Amygdala (tissue), 56 donors: ENCODE measurements around the gene OR52I2.

Experiments
- DNase-seq, 56 donors: peaks; one replicate each; lab custom pipeline; 2025; lab: John Stamatoyannopoulos, UW

OR52I2 gene

DNA sequence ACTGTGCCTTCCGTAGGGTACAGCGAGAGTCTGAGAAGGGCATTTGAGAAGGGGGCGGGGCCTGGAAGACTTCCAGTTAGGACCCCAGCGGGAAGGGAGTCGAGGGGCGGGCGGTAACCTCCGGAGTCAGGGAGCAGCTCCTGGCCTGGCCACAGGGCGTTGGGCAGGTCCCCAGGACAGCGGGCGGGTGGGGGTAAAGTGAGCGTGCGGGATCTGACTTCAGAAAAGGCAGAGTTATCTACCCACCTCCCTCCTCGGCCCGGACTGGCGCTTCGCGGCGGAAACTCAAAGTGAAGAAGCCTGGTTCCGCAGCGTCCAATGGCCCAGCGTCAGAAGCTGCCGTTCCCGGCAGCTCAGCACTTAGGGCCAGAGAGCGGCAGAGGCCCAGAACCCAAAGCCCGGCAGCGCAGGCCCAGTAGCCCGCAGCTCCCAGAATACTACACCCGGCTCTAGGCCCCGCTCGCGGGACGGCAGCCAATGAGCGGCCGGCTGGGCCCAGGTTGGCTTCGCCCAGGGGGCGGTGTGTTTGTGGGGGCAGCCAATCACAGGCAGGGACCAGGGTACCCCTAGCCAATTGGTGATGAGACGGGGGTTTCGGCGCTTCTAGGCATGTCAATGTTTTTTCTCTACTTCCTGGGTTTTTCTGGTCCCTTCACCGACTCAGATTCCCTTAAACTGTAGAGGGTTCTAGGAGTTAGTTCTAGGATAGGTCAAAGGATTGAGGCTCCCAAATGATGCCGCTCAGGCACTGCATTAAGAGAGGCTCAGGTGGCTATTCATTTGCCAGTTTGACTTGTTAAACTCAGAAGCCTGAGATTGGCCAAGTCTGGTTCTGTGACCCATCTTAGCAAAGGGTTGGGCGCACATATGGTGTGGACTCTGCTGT, 26.5 kb downstream of the OR52I2 start, which contains the start of gene TRIM68:
TRIM68 (minus strand) TSS at position 451 of the 886 bp plus-strand sequence. CDS start 2,727 bp downstream, outside the sequence.
- DNase-seq: peak; percentile 80 to 97 (median 95)

DNA sequence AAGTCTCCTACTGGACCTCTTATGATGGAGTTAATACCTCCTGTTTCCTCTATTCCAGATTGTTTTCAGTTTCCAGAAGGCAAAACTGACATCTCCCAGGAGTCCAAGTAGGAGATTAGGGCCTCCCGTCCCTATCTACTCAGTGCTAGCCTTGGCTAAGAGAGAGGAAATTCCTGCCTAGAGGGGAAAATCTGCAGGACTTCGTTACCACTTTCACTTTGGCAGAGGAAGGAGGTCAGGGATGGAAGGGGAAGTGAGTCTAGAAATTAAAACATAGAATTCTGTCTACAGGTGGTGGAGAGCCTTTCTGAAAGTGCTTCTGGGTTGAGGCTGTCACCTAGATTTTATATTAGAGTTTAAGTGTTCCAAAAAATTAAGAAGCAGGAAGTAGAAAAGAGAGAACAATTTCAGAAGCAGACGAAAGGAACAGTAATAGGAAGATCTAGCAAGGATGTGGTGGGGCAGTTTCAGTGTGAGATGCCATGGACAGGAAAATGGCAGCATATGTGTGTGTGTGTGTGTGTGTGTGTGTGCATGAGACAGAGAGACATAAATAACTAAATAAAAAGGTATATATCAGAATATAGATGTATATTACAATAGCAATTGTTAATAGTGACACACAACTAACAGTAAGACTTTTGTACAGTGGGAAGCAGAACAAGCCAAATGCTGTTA, 28.9 kb downstream of the OR52I2 start:
- no peak for DNase-seq

DNA sequence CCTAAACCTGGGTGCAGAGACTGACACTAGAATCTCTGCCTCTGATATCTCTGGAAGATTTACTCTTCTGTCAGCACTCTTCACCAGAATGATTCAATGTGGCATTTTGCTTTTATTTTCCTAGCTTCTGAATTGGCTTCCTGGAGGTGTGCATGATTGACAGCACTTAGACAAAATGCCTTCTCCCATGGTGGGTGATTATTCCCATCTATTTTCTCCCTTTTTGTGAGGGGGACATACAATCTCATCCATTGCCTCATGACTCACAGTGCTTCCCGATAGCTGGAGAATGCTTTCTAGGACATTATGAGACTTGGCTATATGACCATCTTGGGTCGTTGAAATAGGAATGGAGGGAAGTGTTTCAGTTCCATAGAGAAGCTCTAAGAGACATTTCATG, 30.4 kb downstream of the OR52I2 start:
- no peak for DNase-seq

DNA sequence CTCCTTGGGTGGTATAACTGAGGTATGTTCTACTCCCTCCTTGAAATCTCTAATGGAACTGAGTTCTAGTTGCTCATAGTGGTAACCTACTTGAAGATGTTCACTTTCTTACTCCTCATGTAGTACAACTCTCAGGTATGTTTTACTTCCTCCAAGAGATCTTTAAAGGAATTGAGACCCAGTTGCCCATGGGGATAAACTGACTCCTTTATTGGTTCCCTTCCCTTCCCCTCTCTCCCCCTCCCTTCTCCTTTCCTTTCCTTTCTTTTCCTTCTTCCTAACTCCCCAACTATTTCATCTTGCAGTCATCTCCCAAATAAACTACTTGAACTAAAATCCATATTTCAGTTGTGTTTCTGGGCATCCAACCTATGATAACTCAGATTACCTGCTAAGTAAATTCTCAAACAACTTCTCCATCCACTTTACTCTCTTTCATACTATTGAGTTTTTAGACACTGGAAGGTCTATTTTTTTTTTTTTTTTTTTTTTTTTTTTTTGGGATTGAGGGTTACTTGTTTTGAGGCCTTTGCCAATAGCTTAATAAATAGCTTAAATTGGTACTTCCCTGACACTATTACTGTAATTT, 34.4 kb downstream of the OR52I2 start:
- no peak for DNase-seq

DNA sequence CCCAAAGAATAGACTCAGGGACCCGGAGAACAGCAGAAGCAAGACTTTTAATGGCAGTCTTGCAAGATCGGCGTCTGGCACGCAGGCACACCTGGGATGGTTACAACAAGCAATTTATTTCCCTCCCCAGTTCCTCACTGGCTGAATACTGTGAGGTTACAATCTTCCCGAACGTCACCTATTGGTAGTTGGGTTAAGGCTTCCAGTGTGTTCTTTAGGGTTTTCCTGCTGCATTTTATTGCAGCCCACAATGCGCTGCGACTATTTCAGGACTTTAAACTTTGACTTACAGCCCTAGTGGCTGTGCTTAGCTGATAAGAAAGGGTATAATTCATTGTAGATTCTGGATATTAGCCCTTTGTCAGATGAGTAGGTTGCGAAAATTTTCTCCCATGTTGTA, 38.0 kb downstream of the OR52I2 start:
- no peak for DNase-seq

DNA sequence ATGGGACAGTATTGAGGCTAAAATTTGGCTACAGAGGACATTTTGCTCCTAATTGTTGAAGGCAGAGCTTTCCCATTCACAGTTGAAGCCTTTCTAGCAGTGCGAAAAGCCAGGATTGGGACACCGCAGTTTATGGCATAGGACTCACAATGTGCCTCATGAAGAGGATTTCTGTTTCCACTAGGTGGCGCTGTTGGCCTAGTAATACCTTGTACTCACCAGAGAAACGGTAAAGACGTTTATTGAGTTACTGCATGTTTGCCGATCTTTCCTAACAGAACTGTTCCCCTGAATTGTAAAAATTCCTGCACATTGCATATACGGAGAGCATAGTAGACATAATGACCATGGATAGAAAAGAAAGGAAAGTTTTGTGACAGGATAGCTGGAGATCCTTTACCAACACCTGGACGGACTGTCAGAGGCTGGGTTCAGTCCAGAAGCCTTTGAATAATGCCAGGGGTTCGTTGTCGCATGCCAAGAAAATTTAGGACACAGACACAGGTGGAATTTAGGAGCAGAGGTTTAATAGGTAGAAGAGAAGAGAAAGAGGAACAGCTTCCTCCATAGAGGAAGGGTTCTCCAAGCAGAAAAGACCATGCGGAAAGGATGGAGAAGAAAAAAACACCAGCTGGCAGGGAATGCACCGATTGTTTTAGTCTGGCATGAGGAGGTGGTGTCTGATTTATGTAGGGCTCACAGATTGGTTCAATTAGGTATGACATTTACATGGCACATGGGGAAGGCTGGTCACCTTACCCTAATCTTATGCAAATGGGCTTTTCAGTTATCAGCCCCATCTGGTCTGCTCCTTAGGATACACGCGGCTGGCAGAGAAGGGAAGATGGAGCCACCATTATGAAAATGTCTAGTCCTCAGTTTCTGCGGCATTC, 44.9 kb downstream of the OR52I2 start:
- DNase-seq: peak in 8 of 56 donors; percentile 3 to 47 (median 6)

DNA sequence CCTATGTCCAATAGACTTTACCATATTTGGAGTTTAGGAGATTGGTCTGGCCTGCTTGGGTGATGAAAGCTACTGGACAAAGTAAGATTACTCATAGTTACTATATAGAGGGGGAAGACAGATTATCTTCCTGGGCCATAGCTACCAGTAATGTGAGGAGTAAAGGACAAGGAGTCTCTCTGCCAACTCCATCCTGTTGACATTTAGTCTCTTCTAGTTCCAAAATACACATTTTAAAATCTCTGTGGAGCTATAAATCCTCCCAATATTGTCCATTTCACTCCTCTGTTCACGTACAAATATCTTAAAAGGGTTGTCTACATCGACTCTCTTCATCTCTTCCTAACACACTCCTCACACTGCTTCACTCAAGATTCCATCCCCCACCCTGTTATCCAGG, 54.6 kb downstream of the OR52I2 start:
- no peak for DNase-seq

DNA sequence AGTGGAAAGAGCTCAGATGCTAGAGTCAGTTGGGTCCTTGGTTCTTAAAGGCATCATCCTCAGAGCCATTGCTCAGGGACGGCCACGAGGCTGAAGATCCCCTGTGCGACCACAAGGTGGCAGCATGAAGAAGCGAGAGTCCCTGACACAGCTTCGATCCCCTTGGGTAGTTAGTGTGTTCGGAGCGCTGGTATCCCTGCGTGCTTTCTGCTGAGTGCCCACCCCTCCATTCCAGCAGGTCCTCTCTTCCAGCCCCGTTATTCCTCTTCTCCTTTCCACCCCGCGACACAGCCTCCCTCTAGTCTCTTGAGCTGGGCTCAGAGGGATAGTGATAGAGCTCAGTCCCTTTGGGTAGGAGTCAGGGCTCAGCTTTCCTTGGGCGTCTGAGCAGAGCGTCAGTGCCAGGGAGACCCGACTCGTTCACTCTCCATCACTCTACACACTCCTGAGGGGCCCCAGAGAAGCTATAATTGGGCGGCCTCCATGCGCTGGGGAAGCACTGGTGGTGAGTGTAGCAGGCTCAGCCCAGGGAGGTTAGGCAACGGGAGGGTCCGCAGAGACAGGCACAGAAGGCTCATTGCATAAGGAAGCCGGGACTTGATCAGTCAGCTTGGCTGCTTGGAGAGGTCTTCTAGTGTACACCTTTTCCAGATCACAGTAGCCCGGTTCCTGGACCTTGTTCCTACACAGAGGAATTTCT, 55.6 kb downstream of the OR52I2 start, which contains the start of gene OR51D1:
OR51D1 (plus strand) TSS at position 516 of the 700 bp plus-strand sequence. CDS start 2,314 bp downstream, outside the sequence.
- DNase-seq: peak in 45 of 56 donors; percentile 5 to 72 (median 30)

DNA sequence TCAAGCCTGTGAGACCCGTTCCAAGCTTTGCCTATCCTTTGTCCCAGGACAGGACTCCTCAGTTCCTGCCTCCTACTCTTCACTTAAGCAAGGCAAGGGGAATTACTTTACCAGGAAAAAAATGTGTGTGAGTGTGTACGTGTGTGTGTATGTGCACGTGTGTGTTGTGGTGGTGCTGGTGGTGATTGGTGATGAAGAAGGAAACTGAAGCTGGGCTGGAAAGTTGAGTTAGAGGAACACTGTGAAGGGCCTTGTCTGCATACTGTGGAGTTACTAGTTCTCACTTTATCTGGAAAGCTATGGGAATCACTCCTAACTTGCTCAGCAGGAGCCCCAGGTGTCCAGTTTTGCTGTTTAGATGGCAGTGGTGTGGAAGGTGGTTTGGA, 56.1 kb downstream of the OR52I2 start:
- DNase-seq: no peak

DNA sequence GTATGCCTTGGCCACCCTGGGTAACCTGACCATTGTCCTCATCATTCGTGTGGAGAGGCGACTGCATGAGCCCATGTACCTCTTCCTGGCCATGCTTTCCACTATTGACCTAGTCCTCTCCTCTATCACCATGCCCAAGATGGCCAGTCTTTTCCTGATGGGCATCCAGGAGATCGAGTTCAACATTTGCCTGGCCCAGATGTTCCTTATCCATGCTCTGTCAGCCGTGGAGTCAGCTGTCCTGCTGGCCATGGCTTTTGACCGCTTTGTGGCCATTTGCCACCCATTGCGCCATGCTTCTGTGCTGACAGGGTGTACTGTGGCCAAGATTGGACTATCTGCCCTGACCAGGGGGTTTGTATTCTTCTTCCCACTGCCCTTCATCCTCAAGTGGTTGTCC, 58.4 kb downstream of the OR52I2 start:
- no peak for DNase-seq

DNA sequence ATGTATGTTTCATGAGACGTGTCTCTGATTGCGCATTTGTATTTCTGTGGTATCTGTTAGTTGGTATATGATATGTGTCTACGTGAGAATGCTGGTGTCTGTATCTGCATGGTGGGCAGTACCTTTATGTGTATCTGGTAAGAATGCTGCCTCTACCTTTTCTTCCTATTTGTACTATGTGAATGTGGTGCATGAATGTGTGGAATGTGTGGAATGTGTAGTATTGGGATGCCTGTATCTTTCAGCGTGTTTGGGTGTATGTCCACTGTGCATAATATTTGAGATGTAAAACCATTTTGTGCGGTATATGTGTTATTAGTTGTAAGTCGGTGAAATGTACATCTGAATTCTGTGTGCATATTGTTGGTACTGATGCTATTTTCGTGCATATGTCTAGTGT, 60.0 kb downstream of the OR52I2 start:
- DNase-seq: no peak

DNA sequence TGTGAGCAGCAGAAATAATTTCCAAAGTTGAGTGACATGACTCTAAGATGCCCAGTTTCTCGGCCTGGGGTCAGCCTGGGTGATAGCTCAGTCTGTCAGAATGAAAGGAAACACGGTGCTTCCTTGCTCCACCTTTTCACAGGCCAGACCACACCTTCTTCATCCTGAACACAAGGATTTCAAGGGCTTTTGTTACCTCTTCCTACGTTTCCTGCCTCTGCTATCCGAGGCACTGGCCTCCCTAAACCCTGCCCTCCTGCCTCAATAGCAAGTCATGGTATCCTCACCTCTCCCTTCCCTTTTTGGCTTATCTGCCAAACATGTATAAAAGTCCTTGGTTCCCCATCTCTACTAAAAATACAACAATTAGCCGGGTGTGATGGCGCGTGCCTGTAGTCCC, 60.5 kb downstream of the OR52I2 start:
- no peak for DNase-seq
